ENCODE results near the gene STMND1.
"Not testable (repeated sequence)": the region's sequence is repeated elsewhere in the genome, so short reads cannot be mapped to it uniquely, and the experiment has no call there.

Gene STMND1

DNA sequence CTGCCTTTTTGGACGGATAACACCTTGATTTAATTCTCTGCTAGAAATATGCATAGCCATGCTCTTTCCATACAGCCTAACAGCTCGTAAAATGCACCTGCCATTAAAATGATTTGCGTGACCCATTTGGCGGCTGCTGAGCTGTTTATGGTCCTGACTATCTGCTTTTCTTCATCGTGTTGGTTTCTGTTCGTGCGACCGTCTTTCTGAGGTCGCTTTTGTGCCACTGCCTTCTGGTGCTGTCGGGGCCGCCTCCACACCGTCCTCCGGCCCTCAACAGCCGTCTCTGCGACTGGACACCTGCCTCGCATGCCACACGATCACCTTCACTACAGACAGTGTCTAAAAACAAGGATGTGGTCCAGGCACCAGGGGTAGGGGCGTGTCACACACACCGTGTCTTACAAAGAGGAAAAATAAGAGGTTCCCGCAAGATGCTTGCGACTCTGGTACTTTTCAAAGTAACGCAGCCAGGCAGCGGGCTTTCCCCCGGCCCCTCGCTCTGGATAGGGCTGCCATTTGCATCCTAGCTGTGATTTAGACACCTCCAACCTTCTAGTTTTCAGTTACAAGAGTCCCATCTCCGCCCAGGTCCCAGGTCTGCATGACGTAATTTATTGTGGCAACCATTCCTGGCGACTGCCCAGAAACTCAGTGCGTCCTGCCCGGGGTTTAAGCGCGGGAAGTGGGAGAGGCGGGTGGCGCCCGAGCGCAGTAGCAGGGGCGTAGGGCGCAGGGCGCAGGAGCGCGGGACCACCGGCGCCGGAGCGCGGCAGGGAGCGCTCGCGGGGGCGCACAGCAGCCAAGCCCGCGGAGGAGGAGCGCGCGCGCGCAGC lies at the start of gene STMND1:
Gene STMND1, plus strand, starts transcription at position 629 of the 836 bp plus-strand sequence. CDS start 208 bp downstream, outside the sequence.
- DNase-seq, result no peak

DNA sequence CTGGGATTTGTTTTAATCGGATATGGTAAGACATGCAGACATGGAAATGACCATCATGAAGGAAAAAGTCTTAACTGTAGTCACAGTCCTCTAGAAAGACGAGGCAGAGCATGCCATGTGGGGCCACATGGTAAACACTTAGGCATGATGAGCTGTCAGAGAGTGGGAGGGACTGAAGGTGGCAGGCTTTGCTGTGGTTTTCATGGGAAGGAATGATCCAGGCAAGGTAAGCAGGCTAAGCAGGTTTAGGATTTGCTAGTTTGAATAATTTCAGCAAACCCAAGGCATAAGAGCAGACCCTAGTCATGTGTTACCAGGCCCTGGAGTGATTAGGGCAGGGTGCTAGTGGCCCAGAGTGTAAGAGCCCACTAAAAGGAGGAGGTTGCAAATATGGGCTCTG lies 47.2 kb upstream of the STMND1 start:
- DNase-seq, result no peak

DNA sequence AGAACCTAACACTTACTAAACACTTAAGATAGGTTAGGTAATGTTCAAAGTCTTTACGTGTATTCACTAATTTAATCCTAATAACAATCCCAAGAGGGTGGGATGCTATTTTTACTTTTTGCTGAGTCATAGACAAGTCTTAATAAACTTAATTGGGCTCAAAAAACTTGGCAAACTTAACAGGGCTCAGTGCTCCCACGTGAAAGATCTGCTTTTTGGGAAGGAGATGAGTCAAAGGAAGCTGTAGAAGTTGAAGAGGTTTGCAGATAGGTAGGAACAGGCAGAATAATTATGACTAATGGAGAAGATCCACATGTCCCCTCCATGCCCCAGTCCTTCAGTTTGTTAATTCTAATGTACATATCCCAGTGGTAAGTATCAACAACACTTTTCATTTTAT lies 44.5 kb upstream of the STMND1 start:
- DNase-seq, result no peak

DNA sequence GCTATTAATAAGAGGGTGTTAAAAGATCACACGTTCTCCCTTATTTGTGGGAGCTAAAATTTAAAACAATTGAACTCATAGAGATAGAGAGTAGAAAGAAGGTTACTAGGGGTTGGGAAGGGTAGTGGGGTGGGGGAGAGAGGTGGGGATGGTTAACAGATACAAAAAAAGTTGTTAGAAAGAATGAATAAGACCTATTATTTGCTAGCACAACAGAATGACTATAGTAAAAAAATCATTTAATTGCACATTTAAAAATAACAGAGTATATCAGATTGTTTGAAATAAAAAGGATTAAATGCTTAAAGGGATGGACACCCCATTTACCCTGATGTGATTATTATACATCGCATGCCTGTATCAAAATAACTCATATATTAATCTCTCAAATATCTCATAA lies 43.3 kb upstream of the STMND1 start:
- no peak for DNase-seq

DNA sequence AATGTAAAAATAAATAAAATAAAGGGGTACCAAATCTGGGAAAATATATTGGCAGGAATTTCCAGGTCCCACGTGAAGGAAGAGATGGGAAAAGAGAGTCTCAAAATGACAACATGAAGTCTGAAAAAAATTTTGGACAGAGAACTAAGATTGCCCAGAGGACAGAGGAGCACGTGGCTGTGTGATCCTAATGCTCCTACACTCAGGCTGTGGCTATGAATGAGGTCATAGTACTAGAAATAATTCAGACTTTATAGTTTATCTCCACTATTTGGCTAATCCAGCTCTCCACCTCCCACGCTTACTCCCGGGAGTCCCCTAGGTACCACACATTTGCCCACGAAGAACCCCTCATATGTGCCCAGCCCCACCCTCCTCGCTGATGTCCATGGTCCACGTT lies 42.8 kb upstream of the STMND1 start:
- no peak for DNase-seq

DNA sequence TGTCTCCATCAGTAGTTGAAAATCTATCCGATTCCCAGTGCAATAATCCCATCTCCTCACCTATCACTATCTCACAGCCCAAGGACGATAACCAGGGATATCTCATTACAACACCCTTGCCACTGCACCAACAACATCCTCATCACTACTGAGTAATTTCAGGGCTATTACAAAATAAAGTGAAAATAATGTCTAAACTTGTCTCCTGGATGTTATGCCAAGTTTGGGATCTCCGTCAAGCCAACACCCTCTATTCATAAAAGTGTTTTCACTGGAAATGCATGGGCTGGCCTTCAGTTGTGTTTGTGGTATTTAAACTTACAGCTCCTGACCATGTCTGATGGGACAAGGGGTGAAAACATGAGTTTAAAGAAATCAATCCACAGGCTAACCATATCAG lies 42.0 kb upstream of the STMND1 start:
- DNase-seq, result no peak

DNA sequence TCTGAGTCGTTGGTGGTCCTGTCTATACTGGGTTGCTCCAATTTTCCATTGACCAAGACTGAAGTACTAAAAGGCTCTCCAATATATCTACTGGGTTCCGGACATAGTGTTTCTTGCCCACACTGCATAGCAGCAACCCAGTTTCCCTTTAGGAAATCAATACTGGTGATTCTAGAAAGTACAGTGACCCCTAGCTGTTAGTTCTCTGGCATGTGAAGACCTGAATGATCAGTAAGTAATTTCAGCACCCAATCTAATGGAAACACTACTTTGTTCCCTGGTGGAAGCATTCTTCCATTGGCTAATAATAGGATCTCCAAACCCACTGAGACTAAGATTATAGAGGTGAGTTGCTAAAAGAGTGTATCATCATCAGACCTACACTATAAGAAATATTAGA lies 40.8 kb upstream of the STMND1 start:
- DNase-seq, result no peak

DNA sequence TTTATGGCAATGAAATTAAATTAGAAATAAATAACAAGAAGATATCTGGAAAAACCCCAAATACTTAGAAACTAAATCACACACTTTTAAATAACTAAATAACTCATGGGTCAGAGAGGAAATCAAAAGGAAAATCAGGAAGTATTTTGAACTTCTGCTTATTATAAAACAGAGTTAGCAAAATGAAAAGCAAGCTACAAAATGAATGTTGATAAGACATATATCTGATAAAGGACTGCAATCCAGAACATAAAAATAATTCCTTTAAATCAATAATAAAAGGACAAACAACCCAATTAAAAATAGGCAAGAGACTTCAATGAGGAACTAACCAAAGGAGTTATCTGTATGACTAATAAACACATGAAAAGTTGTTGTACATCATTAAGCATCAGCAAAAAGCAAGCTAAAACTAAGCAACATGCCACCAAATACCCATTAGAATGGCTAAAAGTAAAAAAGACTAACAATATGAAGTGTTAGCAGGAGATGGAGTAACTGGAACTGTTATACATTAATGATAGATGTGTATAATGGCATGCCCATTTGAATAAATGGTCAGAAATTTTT lies 38.9 kb upstream of the STMND1 start:
- no peak for DNase-seq

DNA sequence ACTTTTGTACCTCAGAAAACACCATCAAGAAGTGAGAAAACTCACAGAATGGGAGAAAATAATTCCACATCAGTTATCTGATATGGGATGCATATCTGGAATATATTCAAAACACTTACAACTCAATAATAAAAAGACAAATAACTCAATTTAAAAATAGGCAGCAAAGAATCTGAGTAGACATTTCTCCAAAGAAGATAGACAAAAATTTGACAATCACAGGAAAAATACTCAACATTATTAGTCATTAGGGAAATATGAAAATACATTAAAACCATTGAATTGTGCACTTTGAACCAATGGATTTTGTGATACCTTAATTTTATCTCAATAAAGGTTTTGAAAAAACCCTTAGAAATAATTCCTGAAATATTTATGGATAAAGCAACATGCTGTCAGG lies 36.9 kb upstream of the STMND1 start:
- DNase-seq, result no peak

DNA sequence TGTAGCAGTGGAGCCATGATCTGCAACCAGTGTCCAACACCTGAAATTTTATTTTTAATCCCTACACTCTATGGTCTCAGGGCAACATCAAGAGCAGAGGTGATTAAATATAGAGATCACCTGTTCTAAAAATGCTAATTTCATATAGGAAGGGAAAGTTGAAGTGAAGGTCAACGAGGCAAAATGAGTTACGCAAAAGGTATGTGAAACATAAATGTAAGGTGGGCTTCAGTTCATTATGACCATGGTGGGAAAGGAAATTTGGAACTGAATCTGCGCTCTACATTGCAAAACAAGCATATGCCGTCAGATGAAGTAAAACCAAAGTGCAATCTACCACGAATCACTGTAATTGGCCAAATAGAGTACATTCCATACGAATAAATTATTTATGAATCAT lies 35.2 kb upstream of the STMND1 start:
- DNase-seq, result no peak

DNA sequence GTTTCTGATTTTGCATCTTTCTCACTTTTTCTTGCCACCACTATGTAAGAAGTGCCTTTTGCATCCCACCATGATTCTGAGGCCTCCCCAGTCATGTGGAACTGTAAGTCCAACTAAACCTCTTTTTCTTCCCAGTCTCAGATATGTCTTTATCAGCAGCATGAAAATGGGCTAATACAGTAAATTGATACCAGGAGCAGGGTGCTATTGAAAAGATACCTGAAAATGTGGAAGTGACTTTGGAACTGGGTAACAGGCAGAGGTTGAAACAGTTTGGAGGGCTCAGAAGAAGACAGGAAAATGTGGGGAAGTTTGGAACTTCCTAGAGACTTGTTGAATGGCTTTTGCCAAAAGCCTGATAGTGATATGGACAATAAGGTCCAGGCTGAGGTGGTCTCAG lies 32.9 kb upstream of the STMND1 start:
- DNase-seq, result not testable (repeated sequence)

DNA sequence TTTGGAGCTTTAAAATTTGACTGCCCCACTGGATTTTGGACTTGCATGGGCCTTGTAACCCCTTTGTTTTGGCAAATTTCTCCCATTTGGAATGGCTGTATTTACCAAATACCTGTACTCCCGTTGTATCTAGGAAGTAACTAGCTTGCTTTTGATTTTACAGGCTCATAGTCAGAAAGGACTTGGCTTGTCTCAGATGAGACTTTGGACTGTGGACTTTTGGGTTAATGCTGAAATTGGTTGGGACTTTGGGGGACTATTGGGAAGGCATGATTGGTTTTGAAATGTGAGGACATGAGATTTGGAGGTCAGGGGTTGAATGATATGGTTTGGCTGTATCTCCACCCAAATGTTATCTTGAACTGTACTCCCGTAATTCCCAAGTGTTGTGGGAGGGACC lies 31.4 kb upstream of the STMND1 start:
- not testable (repeated sequence) for DNase-seq

DNA sequence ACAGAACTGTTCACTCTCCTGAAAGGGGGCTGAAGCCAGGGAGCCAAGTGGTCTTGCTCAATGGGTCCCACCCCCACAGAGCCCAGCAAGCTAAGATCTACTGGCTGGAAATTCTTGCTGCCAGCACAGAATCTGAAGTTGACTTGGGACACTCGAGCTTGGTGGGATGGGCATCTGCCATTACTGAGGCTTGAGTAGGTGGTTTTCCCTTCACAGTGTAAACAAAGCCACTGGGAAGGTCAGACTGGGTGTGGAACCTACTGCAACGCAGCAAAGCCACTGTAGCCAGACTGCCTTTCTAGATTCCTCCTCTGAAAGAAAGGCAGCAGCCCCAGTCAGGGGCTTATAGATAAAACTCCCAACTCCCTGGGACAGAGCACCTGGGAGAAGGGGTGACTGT lies 28.3 kb upstream of the STMND1 start:
- not testable (repeated sequence) for DNase-seq

DNA sequence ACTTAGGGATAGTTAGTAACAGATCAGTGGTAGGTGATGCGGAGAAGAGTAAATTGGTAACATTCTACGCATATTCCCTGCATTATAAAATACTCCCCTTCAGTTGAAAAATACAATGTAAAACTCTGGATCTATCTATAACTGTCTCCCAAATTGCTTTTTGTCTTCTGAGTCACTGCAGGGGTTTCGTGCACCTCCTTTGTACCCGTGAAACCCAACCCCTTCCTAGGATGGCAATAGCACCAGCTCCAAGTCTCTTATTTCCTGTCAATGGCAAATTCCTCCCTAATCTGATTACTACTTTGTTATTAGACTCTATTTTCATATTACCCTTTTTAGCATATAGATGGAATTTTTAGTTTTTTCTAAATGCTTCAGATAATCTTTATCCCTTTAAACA lies 20.6 kb upstream of the STMND1 start:
- DNase-seq, result no peak

DNA sequence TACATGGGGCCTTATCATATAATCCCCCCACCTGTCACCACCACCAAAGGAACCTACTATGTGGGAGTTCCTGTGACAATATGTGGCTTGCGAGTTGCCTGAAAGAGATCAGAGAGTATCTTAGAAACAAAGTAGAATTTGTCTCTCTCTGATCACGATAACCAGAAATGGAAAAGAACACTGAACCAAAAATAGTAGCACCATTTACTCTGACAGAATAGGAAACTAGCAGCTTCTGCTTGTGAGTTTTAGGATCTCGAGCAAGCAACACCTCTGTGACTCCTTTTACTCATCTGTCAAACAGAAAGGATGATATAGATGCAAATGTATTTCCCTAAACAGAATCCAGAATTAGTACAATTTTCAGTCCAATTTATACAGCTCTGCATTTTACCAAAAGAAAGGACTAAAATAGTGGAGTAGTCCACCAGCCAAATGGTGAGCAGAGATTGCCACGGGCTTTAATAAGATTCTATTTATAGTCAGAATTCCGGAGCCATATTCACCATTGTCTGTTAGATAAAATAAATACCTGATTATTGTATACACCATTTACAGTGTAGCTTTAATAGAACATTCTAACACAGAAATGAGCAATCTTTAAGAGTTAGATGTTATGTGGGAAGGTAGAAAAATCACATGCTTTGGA lies 19.9 kb upstream of the STMND1 start:
- DNase-seq, result no peak

DNA sequence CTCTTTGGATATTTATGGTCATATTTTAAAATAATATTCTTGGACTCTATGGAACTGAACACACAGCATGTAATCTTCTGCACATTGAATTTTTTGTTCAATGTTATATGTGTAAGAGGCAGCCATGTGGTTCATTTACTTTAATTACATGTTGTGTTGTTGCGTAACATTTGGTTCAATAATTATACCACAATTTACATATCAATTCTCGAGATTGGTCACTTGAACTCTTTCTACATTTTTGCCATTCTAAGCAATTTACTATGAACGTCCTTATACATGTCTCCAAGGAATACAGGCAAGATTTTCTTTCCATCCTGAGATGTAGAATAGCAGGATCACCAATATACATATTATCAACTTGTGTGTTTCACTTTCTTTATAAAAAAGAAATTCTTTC lies 18.5 kb upstream of the STMND1 start:
- no peak for DNase-seq

DNA sequence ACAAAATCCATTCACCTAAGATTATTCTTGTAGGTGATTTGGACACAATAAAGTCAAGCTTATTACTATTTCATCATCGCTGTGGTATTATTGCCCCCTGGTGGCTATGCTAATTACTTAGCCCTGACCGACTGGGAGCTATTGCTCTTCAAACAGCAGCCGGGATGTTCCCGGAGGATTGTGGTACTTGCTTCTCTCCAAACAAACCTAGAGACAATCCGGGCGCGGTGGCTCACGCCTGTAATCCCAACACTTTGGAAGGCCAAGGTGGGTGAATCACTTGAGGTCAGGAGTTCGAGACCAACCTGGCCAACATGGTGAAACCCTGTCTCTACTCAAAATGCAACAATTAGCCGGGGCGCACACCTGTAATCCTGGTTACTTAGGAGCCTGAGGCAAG lies 15.4 kb upstream of the STMND1 start:
- peak in 1 of 2 experiments; percentile 2 for DNase-seq

DNA sequence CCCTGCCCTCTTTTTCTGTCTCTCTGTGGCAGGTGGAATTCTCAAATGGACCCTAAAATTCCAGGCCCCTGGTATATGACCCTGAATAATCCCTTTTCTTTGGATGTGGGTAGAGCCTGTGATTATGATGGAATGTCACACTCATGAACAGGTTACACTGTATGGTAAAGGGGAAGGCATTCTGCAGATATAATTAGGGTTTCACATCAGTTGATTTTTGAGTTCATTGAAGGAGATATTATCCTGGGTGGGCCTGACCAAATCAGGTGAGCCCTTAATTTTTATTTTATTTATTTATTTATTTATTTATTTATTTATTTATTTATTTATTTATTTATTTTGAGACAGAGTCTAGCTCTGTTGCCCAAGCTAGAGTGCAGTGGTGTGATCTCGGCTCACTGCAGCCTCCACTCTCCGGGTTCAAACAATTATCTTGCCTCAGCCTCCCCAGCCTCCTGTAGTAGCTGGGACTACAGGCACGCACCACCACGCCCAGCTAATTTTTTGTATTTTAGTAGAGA lies 13.7 kb upstream of the STMND1 start:
- no peak for DNase-seq

DNA sequence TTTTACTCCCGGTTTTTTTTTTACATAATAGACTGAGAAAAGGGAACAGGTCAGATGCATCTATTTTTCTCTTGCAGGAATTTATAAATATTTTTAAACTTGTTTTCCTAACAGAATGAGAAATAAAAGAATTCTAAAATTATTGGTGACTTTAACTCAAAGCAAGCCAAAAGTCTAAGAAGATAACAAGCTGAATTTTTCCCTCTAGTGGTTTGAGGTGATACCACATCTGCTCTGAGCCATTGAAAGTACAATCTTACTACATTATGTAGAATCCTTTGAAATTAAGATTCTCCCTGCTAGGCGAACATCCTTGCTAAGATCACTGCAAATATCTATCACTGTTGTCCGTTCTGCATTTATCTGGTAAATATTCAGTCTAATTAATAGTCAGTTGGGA lies 10.7 kb upstream of the STMND1 start:
- no peak for DNase-seq

DNA sequence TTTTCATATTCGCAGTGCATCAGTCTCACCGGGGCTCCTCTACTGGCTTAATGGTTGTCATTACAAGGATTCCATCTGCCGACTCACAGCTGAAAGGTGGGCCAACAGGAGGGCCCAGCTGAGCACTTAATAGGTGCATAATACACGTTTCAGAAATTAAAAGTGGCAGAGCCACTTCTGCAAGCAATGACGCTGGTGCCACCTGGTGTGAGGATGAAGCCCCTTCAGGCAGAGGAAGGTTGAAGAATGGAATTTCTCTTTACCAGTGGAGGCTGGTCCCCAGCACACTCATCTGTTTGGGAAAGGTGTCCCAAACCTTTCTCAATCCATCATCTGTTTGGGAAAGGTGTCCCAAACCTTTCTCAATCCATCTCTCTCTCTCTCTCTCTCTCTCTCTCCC lies 8.2 kb upstream of the STMND1 start:
- no peak for DNase-seq

DNA sequence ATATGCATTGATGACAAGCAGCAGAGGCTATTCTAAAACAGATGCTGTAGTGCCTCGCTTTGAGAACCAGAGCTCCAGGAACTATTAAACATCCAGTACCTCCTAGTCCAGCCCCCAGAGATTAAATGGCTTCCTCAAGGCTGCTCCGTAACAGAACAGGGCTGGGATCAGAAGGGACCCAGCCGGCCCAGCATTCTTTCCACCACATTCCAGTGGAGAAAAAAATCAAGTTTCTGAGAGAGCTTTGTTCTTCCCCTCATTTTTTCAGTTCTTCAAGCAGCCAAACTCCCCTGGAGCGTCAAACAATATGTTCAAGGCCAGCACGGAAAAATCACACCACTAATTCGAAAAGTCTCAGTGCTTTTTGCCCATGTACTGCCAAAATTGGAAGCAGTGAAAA lies 5.8 kb upstream of the STMND1 start:
- no peak for DNase-seq

DNA sequence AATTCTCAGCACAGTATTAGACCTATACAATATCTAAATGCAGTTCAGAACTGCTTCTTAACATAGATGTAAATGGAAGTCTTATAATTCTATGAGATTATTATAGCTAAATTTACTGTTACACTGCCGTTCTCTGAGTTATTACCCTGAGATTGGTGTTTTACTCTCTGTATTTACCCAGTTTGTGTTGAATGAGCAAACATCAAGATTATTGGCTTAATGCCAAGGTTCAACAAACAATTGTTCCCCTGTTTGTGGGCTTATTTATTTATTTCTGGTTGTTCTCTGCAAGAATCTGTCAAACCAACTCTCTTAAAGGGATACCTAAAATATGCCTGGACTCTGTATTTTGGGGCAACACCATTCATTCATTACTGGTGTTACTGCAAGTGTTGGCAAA lies 5.2 kb upstream of the STMND1 start:
- no peak for DNase-seq

DNA sequence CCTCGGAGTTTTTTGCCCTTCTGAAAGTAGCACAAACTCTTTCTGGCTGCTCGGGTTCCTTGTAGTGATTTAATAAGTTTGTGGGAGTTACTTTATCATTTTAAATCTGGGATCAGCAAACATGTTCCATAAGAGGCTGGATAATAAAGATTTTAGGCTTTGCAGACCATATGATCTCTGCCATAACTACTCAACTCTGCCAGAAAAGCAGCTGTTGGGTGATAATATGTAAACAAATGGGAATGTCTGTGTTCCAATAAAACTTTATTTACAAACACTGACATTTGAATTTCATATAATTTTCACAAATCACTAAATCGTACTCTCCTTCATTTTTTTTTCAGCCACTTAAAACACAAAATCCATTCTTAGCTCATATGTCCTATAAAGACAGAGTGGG lies 3.9 kb upstream of the STMND1 start:
- DNase-seq, result no peak

DNA sequence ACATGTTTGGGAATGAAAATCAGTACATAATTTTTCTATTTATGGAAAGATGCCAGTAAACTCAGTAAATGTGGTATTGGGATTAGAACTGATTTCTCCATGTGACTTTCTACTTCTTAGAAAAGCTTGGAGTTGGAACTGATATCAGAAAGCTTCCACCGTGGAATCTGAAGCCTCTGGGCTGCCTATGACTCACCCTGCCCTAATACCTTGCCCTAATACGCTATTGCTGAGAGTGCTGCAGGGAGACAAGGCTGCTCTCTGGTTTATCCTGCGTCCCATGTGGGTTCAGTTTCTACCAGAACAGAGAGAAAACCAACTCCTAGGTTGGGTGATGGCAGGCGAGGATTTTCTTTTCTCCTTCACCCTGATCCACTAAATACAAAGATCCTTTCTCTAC lies 3.3 kb upstream of the STMND1 start:
- no peak for DNase-seq

All from activated CD4-positive, alpha-beta T cell treated with anti-CD3 and anti-CD28 coated beads, Interleukin-2, amount 50 U/mL, for 4 hours (primary cell).